GM19468 (cell line): Measurements from ENCODE around the gene GPR22.

ENCODE experiments used
- ATAC-seq: cut with Tn5 transposase; IDR thresholded peaks from one replicate; pipeline ENCODE4 v1.9.1; 2021; ENCODE audit warnings: mild to moderate bottlenecking, moderate library complexity, moderate number of reproducible peaks; ENCODE audit not compliant: unreplicated experiment; ENCODE audit errors: extremely low read depth

Gene GPR22

DNA sequence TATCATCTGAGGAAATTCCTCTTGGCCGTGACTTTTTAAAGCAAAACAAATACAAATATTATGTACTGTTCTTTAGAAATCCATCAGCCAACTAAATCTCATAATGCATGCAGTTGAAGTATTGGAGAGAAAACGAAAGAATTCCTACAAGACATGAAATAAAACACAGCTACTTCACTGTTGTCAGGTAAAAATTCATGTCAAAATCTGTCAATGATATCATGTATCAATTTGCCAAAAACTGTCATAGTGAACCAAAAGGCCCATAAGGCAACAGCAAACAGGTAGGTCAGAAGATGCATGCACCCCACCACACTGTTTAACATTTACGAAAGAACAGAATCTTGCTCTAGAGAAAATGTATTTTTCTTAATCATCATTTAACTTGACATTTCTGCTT, 2.3 kb downstream of the GPR22 start:
- no peak for ATAC-seq

DNA sequence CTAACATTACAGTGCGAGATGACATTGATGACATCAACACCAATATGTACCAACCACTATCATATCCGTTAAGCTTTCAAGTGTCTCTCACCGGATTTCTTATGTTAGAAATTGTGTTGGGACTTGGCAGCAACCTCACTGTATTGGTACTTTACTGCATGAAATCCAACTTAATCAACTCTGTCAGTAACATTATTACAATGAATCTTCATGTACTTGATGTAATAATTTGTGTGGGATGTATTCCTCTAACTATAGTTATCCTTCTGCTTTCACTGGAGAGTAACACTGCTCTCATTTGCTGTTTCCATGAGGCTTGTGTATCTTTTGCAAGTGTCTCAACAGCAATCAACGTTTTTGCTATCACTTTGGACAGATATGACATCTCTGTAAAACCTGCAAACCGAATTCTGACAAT, 4.3 kb downstream of the GPR22 start:
- no peak for ATAC-seq

DNA sequence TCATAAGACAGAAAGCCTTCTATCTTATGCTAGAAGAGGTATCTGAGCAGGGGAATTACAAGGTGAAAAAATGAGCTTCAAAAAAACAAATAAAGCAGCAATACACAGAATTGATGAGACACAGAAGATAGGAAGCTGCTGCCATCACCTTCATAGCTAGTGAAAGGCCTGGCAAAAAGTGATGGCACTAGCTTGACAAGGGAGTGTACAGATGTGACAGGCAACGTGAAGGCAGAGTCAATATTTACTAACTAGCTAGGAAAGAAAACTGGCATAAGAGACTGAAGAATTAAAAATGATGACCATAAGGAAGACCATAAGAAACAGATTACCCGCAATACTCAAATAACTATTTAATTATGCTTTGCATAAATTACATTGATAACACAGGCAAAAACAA, 9.4 kb downstream of the GPR22 start:
- no peak for ATAC-seq

DNA sequence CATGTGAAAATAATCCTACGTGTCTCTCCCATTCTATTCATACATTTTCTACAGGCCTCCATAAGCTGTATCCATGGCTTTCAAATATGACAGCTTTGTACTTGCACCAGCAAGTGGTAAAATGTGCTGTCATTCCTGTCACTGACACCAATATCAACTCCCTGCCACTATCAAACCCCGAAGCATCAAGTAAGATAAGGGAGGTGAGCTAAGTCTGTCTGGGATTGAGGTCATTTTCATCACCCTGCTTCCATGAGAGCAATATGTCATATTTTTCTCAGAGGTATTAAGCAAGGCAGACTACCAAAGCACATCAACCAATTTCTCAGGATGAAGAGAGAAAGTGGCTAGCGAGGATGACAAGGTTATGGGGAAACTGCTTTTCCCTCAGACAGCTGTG, 11.1 kb downstream of the GPR22 start:
- no peak for ATAC-seq

DNA sequence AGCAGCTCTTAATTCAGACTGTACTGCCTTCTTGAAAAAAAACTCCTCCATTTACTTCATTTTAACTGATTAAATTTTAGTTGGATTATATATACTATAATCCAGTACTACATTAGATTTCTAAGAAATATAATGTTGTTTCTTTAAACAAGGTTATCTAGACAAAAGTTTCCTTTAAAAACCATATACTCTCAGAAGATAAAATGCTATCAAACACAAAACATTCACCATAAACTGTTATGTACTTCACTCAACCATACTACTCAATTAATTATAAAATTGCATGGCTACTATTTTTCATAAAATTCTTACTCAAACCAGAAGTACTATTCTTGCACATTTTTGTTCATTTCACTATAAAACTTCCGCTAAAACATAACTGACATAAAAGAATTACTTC, 12.7 kb downstream of the GPR22 start:
- no peak for ATAC-seq

DNA sequence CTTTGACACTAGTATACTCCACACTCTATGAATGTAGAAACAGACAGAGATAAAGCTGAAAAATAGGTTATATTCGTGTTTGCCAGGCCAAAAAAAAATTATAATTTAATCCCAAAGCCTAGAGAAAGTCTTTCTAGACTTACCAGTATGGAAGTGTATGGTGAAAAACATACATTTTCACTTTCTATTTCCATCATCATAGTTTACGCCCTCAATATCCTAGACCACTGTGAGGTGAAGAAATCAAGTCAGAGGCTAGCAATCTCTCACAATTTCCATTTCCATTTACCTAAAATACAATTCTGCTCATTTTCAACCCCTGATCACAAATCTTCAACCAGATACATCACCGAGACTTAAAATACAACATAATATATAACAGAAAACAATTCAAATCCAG, 16.2 kb downstream of the GPR22 start:
- no peak for ATAC-seq

DNA sequence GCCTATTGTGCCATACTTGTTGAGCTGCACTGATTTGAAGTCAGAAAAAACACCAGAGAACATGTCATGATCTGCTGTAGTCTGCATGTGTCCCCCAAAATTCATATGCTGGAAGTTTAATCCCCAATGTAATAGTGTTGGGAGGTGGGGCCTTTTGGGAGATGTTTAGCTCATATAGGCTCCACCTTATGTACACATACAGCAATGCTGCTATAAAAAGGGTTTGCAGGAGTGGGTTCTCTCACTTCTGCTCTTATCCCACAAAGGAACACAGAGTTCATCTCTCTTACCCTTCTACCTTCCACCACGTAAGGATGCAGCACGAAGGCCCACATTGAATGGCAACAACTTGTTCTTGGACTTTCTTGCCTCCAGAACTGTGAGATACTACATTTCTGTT, 23.0 kb downstream of the GPR22 start:
- ATAC-seq, result no peak

DNA sequence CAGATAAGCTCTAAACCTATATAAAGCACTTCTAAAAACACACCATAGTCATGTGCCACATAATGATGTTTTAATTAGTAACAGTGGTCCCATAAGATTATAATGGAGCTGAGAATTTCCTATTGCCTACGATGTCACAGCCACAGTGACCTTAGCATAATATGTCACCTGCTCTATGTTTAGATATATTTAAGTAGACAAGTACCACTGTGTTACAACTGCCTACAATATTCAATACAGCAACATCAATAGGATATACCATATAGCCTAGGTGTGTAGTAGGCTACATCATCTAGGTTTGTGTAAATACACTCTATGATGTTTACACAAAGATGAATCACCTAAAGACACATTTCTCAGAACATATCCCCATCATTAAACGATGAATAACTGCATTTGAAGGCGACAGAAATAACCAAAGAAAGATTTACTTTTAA, 24.5 kb downstream of the GPR22 start:
- no peak for ATAC-seq

DNA sequence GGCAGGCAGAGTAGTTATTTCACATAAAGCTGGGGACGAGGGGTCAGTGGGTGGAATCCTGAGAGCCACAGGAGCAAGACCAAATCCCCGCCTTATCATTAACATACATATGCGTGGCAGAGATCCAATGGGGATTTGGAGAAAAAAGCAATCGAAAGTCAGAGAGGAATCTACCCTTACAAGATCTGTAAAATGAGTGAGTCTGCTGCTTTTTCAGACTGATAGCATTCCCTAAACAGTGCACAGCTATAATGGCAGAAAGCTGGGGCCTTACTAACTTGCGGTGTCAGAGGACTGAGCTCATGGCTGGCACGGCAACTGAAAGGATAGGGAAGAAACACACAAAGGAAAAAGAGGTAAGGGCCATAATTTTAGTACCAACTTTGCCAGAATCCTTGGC, 25.0 kb downstream of the GPR22 start:
- ATAC-seq, result no peak

DNA sequence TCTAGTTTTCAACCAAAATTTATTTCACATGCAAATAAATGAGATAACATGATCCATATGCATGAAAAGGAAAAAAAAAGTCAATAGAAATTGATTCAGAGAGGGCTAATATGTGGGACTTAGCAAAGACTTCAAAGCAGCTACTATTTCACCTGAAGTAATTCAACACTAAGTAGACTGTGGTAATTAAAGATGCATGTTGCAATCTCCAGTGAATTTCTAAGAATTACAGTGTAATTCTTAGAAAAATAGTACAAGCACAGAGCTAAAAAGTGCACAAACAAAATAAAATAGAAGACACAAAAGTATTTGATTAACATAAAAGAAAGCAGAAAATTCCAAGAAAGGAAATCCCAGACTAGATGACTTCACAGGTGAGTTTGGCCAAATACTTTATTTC, 25.7 kb downstream of the GPR22 start:
- ATAC-seq, result no peak

DNA sequence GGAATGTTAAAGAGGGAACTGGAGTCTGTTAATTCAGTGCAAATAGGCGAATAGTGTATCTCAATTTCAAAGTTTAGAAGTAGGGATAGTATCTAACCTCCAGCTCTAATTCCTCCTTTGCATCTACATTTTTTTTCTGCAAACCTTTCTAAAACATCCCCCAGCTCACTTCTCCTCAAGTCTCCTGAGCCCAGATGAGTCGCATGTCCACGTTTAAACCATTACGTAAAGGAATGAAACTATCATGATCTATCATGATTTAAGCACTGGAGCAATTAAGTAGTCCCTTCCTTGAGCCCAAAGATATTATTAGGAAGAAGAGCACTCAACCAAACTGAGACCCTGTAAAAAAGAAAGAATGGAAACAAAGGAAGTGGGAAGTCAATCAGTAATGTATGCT, 29.9 kb downstream of the GPR22 start:
- ATAC-seq, result no peak

DNA sequence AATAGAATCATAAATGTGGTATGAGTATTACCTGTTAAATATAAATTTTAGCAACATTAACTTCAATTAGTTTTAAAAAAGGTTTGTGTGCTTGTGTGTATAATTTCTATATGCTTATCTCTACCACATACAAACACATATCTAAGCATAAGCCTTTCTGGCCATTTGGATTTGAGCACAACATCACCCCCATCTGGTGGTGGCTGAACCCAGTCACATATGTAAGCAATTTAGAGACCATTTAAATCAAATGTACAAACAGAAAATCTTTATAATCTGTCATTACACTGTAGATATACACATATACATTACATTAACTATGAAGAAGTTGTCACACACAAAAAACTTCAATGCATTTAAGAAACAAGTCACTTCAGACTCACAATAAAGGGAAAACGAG, 31.7 kb downstream of the GPR22 start:
- ATAC-seq, result no peak

DNA sequence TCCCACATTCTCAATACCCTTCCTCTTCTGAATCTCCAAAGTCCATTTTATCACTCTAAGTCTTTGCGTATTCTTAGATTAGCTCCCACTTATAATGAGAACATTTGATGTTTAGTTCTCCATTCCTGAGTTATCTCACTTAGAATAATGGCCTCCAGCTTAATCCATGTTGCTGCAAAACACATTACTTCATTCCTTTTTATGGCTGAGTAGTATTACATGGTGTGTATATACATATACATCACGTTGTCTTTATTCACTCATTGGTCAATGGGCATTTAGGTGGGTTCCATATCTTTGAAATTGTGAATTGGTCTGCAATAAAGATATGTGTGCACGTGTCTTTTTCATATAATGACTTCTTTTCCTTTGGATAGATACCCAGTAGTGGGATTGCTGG, 32.3 kb downstream of the GPR22 start:
- ATAC-seq, result no peak

DNA sequence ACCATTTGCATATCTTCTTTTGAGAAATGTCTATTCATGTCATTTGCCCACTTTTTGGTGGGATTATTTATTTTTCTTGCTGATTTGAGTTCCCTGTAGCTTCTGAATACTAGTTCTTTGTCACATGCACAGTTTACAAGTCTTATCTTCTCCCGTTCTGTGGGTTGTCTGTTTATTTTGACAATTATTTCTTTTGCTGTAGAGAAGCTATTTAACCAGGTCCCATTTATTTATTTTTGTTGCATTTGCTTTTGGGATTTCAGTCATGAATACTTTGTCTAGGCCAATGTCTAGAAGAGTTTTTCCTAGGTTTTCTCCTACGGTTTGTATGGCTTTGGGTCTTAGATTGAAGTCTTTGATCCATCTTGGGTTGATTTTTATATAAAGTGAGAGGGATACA, 32.9 kb downstream of the GPR22 start:
- no peak for ATAC-seq

DNA sequence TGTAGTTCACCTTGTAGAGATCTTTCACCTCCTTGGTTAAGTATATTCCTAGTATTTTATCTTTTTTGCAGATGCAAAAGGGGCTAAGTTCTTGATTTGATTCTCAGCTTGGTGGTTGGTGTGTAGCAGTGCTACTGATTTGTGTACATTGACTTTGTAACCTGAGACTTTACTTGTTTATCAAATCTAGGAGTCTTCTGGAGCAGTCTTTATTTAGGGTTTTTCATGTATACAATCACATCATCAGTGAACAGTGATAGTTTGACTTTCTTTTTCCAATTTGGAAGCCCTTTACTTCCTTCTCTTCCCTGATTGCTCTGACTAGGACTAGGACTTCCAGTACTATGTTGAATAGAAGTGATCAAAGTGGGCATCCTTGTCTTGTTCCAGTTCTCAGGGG, 33.8 kb downstream of the GPR22 start:
- ATAC-seq, result no peak

DNA sequence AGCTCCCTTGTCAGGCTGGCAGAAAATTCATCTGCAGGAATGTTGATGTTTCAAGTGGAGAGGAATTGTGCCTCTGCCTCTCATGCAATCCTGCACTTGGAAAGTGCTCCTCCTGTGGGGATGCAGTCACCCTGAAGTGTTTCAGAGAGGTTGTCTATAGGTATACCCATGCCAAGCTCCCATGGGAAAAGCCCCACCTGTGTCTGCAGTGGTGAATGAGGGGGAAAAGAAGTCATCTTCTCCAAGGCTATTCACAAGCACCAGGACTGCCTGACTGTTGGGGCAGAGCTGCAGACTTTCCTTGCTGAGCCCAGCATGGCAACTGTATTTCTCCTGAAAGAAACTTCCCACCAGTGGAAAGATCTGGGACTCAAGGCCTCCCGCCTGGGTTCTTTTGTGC, 35.5 kb downstream of the GPR22 start:
- ATAC-seq, result no peak

DNA sequence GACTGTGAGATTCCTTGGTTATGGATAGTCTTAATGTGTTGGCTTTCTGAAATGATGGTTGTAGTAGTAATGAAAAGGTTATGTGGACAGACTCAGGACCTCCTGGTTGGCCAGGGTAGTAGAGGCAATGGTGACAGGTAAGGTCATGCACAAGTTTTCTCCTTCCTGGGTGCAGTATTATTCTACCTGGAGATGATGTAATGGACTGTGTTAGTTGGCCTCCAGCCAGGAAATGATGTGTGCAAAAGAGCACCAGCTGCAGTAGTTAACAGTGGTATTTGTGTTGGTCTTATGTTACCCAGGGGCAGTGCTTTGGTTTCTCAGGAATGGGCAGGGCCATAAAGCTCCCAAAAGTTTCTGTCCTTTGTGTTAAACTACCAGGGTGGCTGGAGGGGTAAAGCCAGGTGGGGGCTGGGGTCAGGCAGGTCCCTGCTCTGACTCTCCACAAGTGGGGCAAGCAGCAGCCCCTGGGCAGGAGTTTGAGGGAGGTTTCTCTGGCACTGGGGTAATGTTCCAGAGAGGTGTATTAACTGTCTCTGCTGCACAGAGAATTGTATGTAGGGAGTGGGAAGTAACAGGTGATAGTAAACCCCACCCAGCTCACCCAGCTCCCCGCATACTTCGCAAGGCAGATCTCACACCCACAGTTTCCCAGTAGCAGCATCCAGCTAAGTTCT, 36.3 kb downstream of the GPR22 start:
- ATAC-seq, result no peak

DNA sequence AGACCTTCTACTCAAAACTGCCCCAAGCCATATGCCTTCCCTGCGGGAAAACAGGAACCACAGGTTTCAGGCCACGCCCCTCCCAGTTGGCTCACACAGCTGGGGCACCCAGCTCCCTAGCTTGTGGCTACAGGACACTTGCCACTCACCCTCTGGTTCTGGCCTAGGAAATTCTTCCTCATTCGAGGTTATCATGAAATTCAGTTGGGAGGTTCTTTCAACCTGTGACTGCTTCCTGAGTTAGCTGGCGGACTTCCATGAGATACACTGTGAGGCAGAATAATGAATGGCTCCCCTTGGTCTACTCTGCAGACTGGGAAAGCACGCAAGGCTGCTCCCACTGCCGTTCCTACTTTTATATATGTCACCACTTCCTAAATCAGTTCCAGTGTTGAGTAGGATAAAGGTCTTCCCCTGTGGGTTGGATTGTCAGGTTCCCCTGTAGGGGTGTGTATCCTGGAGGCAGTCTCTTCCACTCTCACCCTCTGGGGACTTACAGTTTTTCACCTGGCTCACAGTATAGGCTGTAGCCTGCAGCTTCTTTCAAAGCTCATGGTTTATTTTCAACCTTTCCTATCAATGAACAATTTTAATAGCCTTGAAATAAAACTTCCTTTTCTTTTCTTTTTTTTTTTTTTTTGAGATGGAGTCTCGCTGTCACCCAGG, 37.0 kb downstream of the GPR22 start:
- ATAC-seq, result no peak
